DND-41 (cell line): ENCODE measurements around the gene FBXW10B.
A peak's percentile ranks its signal among the peaks of the same experiment; 100 is the strongest.
"Not testable (repeated sequence)": the region's sequence is repeated elsewhere in the genome, so short reads cannot be mapped to it uniquely, and the experiment has no call there.

Source experiments
- ATAC-seq: fragments of 200-7000 bp; cut with Tn5 transposase; 3 replicates; pipeline ENCODE4 v1.9.1; 2021; ENCODE audit warnings: low read depth; ENCODE audit not compliant: insufficient read depth
- DNase-seq: peaks from one replicate; pipeline ENCODE4 v3.0.0-alpha.2; 2020
- H2AFZ ChIP-seq: 2 replicates; pipeline ENCODE4 v1.6.0; 2012; ENCODE audit warnings: low read depth, low read length
- H3K27ac ChIP-seq: 2 replicates; pipeline ENCODE4 v1.5.1; 2012; ENCODE audit warnings: low read length, inconsistent platforms
- H3K27me3 ChIP-seq: fragments of 200-600 bp; sonication (generic); 2 replicates; pipeline ENCODE4 v1.6.0; 2012; ENCODE audit warnings: low read length, mild to moderate bottlenecking, inconsistent platforms; ENCODE audit not compliant: insufficient read depth, poor library complexity
- H3K36me3 ChIP-seq: 2 replicates; pipeline ENCODE4 v1.5.1; 2012; ENCODE audit warnings: low read length, inconsistent platforms; ENCODE audit not compliant: insufficient read depth
- H3K4me1 ChIP-seq: 2 replicates; pipeline ENCODE4 v1.5.1; 2012; ENCODE audit warnings: mild to moderate bottlenecking, low read length; ENCODE audit not compliant: insufficient read depth
- H3K4me2 ChIP-seq: 2 replicates; pipeline ENCODE4 v1.6.0; 2012; ENCODE audit warnings: mild to moderate bottlenecking, moderate library complexity, low read length, inconsistent platforms; ENCODE audit not compliant: insufficient read depth
- H3K4me3 ChIP-seq, 2 experiments: fragments of 200-600 bp in 1 of 2; shearing (Covaris generic) in 1 of 2; 2 replicates each; pipeline ENCODE4 v1.5.1; 2012 to 2016; ENCODE audit warnings: inconsistent platforms in 2 of 2, low read length in 2 of 2, mild to moderate bottlenecking in 2 of 2, low read depth in 1 of 2, moderate library complexity in 1 of 2
- H3K79me2 ChIP-seq: 2 replicates; pipeline ENCODE4 v1.6.0; 2012; ENCODE audit warnings: low read length, inconsistent platforms; ENCODE audit not compliant: insufficient read depth
- H3K9ac ChIP-seq: 2 replicates; pipeline ENCODE4 v1.6.0; 2012; ENCODE audit warnings: low read depth, mild to moderate bottlenecking, inconsistent platforms, low read length, moderate library complexity
- H3K9me3 ChIP-seq: 2 replicates; pipeline ENCODE4 v1.5.1; 2012; ENCODE audit warnings: low read length, moderate library complexity, mild to moderate bottlenecking, inconsistent platforms; ENCODE audit not compliant: insufficient read depth, severe bottlenecking
- H4K20me1 ChIP-seq: 2 replicates; pipeline ENCODE4 v1.6.0; 2012; ENCODE audit warnings: low read length; ENCODE audit not compliant: insufficient read depth
- CTCF ChIP-seq: IDR thresholded peaks from 2 replicates; pipeline ENCODE4 v1.5.1; 2012; ENCODE audit warnings: borderline replicate concordance, low read length, moderate library complexity, mild to moderate bottlenecking; ENCODE audit not compliant: poor library complexity, severe bottlenecking; ENCODE audit errors: extremely low read depth

FBXW10B gene

GRCh38 chr17:15573870-15574269 lies 45.6 kb downstream of the FBXW10B start:
- H3K4me1 ChIP-seq, H4K20me1 ChIP-seq, H3K27me3 ChIP-seq, H3K79me2 ChIP-seq, H3K27ac ChIP-seq, ATAC-seq, H3K36me3 ChIP-seq, H2AFZ ChIP-seq, H3K4me2 ChIP-seq, H3K4me3 ChIP-seq, H3K9ac ChIP-seq, DNase-seq, H3K9me3 ChIP-seq: not testable (repeated sequence)
- peak; percentile 3 for TF ChIP-seq CTCF
